Epithelial cell of prostate (primary cell): ENCODE data around the gene PMPCA.

Experiments used
- DNase-seq: peaks from one replicate; pipeline ENCODE4 v3.0.0-alpha.2; 2011; ENCODE audit warnings: low read depth, low spot score
- H3K27ac ChIP-seq: fragments of 450-650 bp; 2 replicates; pipeline ENCODE4 v1.5.1; 2017; ENCODE audit warnings: mild to moderate bottlenecking

Gene PMPCA

GRCh38 chr9:136432591-136432990, 22.1 kb downstream of the PMPCA start:
- H3K27ac ChIP-seq: no peak overlapping the region
- no peak for DNase-seq

GRCh38 chr9:136433043-136433715, 22.7 kb downstream of the PMPCA start:
- H3K27ac ChIP-seq: no peak overlapping the region
- DNase-seq: no peak

GRCh38 chr9:136433849-136434579, 23.6 kb downstream of the PMPCA start:
- no peak for DNase-seq
- H3K27ac ChIP-seq: no peak overlapping the region

- no peak for DNase-seq
- no peak overlapping the region for H3K27ac ChIP-seq
Measured at GRCh38 chr9:136434580-136435169, 24.2 kb downstream of the PMPCA start.

- no peak overlapping the region for H3K27ac ChIP-seq
Measured at GRCh38 chr9:136436055-136436634, 25.7 kb downstream of the PMPCA start.

GRCh38 chr9:136437430-136437829, 27.0 kb downstream of the PMPCA start:
- DNase-seq: no peak
- no peak overlapping the region for H3K27ac ChIP-seq

More at GRCh38 chr9:136436055-136436634, 25.7 kb downstream of the PMPCA start:
- DNase-seq: no peak

- no peak overlapping the region for H3K27ac ChIP-seq
- DNase-seq: no peak
Measured at GRCh38 chr9:136437839-136438547, 27.5 kb downstream of the PMPCA start.

GRCh38 chr9:136438548-136439480, 28.4 kb downstream of the PMPCA start:
- H3K27ac ChIP-seq: peak overlapping the region; percentile 42
- DNase-seq: no peak

GRCh38 chr9:136439481-136440408, 29.3 kb downstream of the PMPCA start, which contains the start of gene INPP5E:
Gene INPP5E, minus strand, starts transcription at chr9:136439845. Its CDS starts 426 bp downstream, at chr9:136439419.
- no peak for DNase-seq
- H3K27ac ChIP-seq: peak within 1 kb of the TSS; percentile 42

GRCh38 chr9:136441191-136441680, 30.8 kb downstream of the PMPCA start:
- H3K27ac ChIP-seq: no peak overlapping the region
- DNase-seq: no peak

- no peak for DNase-seq
- H3K27ac ChIP-seq: no peak overlapping the region
Measured at GRCh38 chr9:136441681-136442245, 31.3 kb downstream of the PMPCA start.

- DNase-seq: no peak
- H3K27ac ChIP-seq: no peak overlapping the region
Measured at GRCh38 chr9:136442265-136442664, 31.8 kb downstream of the PMPCA start.

- no peak for DNase-seq
- no peak overlapping the region for H3K27ac ChIP-seq
Measured at GRCh38 chr9:136443087-136443486, 32.6 kb downstream of the PMPCA start.

- H3K27ac ChIP-seq: no peak overlapping the region
- DNase-seq: no peak
Measured at GRCh38 chr9:136443687-136444086, 33.2 kb downstream of the PMPCA start.

- no peak overlapping the region for H3K27ac ChIP-seq
- DNase-seq: no peak
Measured at GRCh38 chr9:136444102-136444501, 33.6 kb downstream of the PMPCA start.

- no peak for DNase-seq
Measured at GRCh38 chr9:136445799-136446198, 35.3 kb downstream of the PMPCA start.

GRCh38 chr9:136447173-136447778, 36.8 kb downstream of the PMPCA start:
- no peak for DNase-seq
- no peak overlapping the region for H3K27ac ChIP-seq

More at GRCh38 chr9:136445799-136446198, 35.3 kb downstream of the PMPCA start:
- no peak overlapping the region for H3K27ac ChIP-seq
